ENCODE measurements around the gene SYNPO.

Gene SYNPO

GRCh38 chr5:150689120-150689519, 48.7 kb downstream of the SYNPO start:
- TF ChIP-seq, protein P1, sequence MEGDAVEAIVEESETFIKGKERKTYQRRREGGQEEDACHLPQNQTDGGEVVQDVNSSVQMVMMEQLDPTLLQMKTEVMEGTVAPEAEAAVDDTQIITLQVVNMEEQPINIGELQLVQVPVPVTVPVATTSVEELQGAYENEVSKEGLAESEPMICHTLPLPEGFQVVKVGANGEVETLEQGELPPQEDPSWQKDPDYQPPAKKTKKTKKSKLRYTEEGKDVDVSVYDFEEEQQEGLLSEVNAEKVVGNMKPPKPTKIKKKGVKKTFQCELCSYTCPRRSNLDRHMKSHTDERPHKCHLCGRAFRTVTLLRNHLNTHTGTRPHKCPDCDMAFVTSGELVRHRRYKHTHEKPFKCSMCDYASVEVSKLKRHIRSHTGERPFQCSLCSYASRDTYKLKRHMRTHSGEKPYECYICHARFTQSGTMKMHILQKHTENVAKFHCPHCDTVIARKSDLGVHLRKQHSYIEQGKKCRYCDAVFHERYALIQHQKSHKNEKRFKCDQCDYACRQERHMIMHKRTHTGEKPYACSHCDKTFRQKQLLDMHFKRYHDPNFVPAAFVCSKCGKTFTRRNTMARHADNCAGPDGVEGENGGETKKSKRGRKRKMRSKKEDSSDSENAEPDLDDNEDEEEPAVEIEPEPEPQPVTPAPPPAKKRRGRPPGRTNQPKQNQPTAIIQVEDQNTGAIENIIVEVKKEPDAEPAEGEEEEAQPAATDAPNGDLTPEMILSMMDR (IDR thresholded peaks at IDR 0.05; ENCODE audit: low read depth, low read length): no peak
- no peak overlapping the region for H3K4me3 ChIP-seq (ENCODE audit: low read depth, low read length)

DNA sequence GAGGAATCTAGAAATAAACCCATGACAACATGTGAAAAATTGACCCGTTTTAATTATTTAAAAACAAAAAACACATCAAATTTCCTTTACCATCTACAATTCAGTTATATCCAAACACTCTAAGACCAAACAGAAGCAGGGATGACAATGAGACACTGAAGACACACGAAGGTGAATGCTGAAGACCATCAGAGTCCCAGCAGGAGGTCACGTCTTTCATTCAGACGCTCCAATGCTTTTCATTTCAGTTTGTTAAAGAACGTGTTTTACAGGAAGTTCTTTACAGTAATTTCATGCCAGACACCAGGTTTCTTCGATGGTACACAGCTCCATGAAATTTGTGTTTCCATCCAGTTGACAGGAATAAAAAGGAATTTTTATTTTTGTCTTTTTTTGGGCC, 50.3 kb downstream of the SYNPO start:
- H3K4me3 ChIP-seq (ENCODE audit: low read depth, low read length): no peak overlapping the region
- TF ChIP-seq, protein P1 (IDR thresholded peaks at IDR 0.05; ENCODE audit: low read depth, low read length): no peak

- H3K4me3 ChIP-seq (ENCODE audit: low read depth, low read length): no peak overlapping the region
- TF ChIP-seq, protein P1 (IDR thresholded peaks at IDR 0.05; ENCODE audit: low read depth, low read length): no peak
These were observed 51.8 kb downstream of the SYNPO start for GRCh38 chr5:150692276-150692675.

DNA sequence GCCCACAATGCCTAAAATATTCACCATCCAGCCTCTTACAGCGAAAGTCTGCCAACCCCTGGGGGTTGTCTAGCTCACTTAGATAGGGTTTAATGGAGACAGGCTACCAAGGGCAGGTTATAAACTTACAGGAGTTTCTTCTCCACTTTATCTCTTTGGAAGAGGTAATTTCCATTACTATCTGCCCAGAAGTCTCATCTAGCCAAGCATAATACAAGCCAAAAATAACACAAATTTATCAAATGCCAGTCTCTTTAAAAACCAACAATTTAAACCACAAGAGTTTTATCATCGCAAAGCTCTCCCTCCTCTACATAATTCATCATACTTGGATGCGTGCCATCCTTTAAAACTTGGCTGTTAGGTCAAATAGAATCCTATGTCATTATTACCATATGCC, 54.2 kb downstream of the SYNPO start:
- TF ChIP-seq, protein P1 (IDR thresholded peaks at IDR 0.05; ENCODE audit: low read depth, low read length): no peak
- H3K4me3 ChIP-seq (ENCODE audit: low read depth, low read length): no peak overlapping the region

DNA sequence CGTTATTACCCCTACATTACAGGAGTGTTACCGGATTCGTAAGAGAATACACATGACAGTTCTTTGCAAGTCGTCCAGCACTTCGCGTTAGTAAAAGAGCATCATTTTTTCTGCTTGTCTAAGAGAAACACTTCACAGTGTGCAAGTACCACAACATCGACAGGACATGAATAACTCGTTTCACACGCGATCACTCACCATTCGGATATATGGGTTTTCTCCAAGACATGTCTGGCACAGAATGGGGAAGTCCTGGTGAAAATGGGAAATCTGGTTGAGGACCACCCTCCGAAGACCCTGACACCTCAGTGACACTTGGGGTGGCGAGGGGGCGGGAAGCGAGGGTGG, 59.8 kb downstream of the SYNPO start:
- TF ChIP-seq, protein P1 (IDR thresholded peaks at IDR 0.05; ENCODE audit: low read depth, low read length): no peak
- H3K4me3 ChIP-seq (ENCODE audit: low read depth, low read length): peak overlapping the region; percentile 99

GRCh38 chr5:150700594-150701377, 60.3 kb downstream of the SYNPO start, which contains the start of gene RBM22:
TSS of gene RBM22 (minus strand) at chr5:150701062. CDS start at chr5:150700985, 77 bp downstream.
- peak within 1 kb of the TSS; percentile 99 for H3K4me3 ChIP-seq (ENCODE audit: low read depth, low read length)
- TF ChIP-seq, protein P1 (IDR thresholded peaks at IDR 0.05; ENCODE audit: low read depth, low read length): peak; percentile 37

GRCh38 chr5:150703762-150704161, 63.3 kb downstream of the SYNPO start:
- H3K4me3 ChIP-seq (ENCODE audit: low read depth, low read length): no peak overlapping the region
- TF ChIP-seq, protein P1 (IDR thresholded peaks at IDR 0.05; ENCODE audit: low read depth, low read length): no peak

Data from WI38 (cell line).